ENCODE data around the gene ARHGAP25. TPM values are rescaled to one million over a fixed set of nuclear protein-coding genes. Genes with fewer than 3 reads are reported as not detected.
"Not testable (repeated sequence)": the region's sequence is repeated elsewhere in the genome, so short reads cannot be mapped to it uniquely, and the experiment has no call there.

ARHGAP25 gene
- total and polyA plus RNA-seq, 4 donors = 3.5 to 7.0 (median 5.3) TPM

- 84% methylated on average over 4 of the region's 4 CpGs for WGBS
- Histone ChIP-seq H3K27ac (ENCODE audit: low read depth in 1 of 2, low read length in 2 of 2) (no peak overlapping the region), H3K36me3 (ENCODE audit: control insufficient read depth in 4 of 4, insufficient read depth in 3 of 4, low read depth in 1 of 4, low read length in 3 of 4) (no peaks in the 10 kb centered on the region), H3K9me3 (ENCODE audit: control insufficient read depth in 4 of 4, low read length in 3 of 4) (no peaks in the 10 kb centered on the region), H3K27me3 (ENCODE audit: control insufficient read depth in 4 of 4, insufficient read depth in 4 of 4, low read length in 3 of 4) (no peaks in the 10 kb centered on the region), H3K4me1 (ENCODE audit: control insufficient read depth in 4 of 4, insufficient read depth in 4 of 4, low read length in 3 of 4) (no peaks in the 10 kb centered on the region), H3K9ac (ENCODE audit: low read depth in 1 of 2, low read length in 2 of 2) (no peak overlapping the region), H3K4me3 (ENCODE audit: low read depth in 1 of 3, low read length in 3 of 3) (no peak overlapping the region)
- TF ChIP-seq FOXA2 (IDR thresholded peaks at IDR 0.05) (no peak), ZBTB33 (IDR thresholded peaks at IDR 0.05) (no peak), RAD21 (IDR thresholded peaks at IDR 0.05) (no peak), YY1 (IDR thresholded peaks at IDR 0.05) (no peak)
- no peak for DNase-seq (ENCODE audit: low spot score)
Measured at GRCh38 chr2:68800027-68800401, 65.4 kb downstream of the ARHGAP25 start.

- DNase-seq (ENCODE audit: low spot score) = no peak
- Histone ChIP-seq H3K4me1 (ENCODE audit: control insufficient read depth in 4 of 4, insufficient read depth in 4 of 4, low read length in 3 of 4) (no peaks in the 10 kb centered on the region), H3K9ac (ENCODE audit: low read depth in 1 of 2, low read length in 2 of 2) (no peak overlapping the region), H3K9me3 (ENCODE audit: control insufficient read depth in 4 of 4, low read length in 3 of 4) (no peaks in the 10 kb centered on the region), H3K36me3 (ENCODE audit: control insufficient read depth in 4 of 4, insufficient read depth in 3 of 4, low read depth in 1 of 4, low read length in 3 of 4) (no peaks in the 10 kb centered on the region), H3K27ac (ENCODE audit: low read depth in 1 of 2, low read length in 2 of 2) (no peak overlapping the region), H3K27me3 (ENCODE audit: control insufficient read depth in 4 of 4, insufficient read depth in 4 of 4, low read length in 3 of 4) (no peaks in the 10 kb centered on the region), H3K4me3 (ENCODE audit: low read depth in 1 of 3, low read length in 3 of 3) (no peak overlapping the region)
- WGBS = 92% methylated on average over 2 of the region's 2 CpGs
- TF ChIP-seq, protein P1, sequence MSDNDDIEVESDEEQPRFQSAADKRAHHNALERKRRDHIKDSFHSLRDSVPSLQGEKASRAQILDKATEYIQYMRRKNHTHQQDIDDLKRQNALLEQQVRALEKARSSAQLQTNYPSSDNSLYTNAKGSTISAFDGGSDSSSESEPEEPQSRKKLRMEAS (IDR thresholded peaks at IDR 0.05) = no peak
- TF ChIP-seq ATF3 (IDR thresholded peaks at IDR 0.05) = no peak
- TF ChIP-seq, protein P2, sequence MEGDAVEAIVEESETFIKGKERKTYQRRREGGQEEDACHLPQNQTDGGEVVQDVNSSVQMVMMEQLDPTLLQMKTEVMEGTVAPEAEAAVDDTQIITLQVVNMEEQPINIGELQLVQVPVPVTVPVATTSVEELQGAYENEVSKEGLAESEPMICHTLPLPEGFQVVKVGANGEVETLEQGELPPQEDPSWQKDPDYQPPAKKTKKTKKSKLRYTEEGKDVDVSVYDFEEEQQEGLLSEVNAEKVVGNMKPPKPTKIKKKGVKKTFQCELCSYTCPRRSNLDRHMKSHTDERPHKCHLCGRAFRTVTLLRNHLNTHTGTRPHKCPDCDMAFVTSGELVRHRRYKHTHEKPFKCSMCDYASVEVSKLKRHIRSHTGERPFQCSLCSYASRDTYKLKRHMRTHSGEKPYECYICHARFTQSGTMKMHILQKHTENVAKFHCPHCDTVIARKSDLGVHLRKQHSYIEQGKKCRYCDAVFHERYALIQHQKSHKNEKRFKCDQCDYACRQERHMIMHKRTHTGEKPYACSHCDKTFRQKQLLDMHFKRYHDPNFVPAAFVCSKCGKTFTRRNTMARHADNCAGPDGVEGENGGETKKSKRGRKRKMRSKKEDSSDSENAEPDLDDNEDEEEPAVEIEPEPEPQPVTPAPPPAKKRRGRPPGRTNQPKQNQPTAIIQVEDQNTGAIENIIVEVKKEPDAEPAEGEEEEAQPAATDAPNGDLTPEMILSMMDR (IDR thresholded peaks at IDR 0.05; ENCODE audit: low read depth, low read length, missing input control) = no peak
- TF ChIP-seq TAF1 (conservative IDR thresholded peaks at IDR 0.05) = no peak
- TF ChIP-seq, protein P3, sequence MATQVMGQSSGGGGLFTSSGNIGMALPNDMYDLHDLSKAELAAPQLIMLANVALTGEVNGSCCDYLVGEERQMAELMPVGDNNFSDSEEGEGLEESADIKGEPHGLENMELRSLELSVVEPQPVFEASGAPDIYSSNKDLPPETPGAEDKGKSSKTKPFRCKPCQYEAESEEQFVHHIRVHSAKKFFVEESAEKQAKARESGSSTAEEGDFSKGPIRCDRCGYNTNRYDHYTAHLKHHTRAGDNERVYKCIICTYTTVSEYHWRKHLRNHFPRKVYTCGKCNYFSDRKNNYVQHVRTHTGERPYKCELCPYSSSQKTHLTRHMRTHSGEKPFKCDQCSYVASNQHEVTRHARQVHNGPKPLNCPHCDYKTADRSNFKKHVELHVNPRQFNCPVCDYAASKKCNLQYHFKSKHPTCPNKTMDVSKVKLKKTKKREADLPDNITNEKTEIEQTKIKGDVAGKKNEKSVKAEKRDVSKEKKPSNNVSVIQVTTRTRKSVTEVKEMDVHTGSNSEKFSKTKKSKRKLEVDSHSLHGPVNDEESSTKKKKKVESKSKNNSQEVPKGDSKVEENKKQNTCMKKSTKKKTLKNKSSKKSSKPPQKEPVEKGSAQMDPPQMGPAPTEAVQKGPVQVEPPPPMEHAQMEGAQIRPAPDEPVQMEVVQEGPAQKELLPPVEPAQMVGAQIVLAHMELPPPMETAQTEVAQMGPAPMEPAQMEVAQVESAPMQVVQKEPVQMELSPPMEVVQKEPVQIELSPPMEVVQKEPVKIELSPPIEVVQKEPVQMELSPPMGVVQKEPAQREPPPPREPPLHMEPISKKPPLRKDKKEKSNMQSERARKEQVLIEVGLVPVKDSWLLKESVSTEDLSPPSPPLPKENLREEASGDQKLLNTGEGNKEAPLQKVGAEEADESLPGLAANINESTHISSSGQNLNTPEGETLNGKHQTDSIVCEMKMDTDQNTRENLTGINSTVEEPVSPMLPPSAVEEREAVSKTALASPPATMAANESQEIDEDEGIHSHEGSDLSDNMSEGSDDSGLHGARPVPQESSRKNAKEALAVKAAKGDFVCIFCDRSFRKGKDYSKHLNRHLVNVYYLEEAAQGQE (IDR thresholded peaks at IDR 0.05) = no peak
- no peak for TF ChIP-seq HNF4G (IDR thresholded peaks at IDR 0.05)
- no peak for TF ChIP-seq RAD21 (IDR thresholded peaks at IDR 0.05)
- no peak for TF ChIP-seq FOXA1 (IDR thresholded peaks at IDR 0.05)
Measured at GRCh38 chr2:68800517-68800916, 65.9 kb downstream of the ARHGAP25 start.

DNA sequence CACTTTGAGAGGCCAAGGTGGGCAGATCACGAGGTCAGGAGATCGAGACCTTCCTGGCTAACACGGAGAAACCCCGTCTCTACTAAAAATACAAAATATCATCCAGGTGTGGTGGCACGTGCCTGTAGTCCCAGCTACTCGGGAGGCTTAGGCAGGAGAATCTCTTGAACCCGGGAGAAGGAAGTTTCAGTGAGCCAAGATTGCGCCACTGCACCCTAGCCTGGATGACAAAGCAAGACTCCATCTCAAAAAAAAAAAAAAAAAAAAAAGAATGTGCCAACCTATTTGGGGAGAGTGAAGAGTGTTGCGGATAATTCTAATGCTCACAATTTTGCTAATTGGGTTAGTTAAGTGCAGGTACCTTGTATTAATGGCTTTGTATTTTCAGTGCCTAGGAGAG, 67.5 kb downstream of the ARHGAP25 start:
- DNase-seq (ENCODE audit: low spot score); H3K4me1 ChIP-seq (ENCODE audit: control insufficient read depth in 4 of 4, insufficient read depth in 4 of 4, low read length in 3 of 4); H3K27me3 ChIP-seq (ENCODE audit: control insufficient read depth in 4 of 4, insufficient read depth in 4 of 4, low read length in 3 of 4); H3K4me3 ChIP-seq (ENCODE audit: low read depth in 1 of 3, low read length in 3 of 3); H3K9ac ChIP-seq (ENCODE audit: low read depth in 1 of 2, low read length in 2 of 2); H3K36me3 ChIP-seq (ENCODE audit: control insufficient read depth in 4 of 4, insufficient read depth in 3 of 4, low read depth in 1 of 4, low read length in 3 of 4); H3K27ac ChIP-seq (ENCODE audit: low read depth in 1 of 2, low read length in 2 of 2); H3K9me3 ChIP-seq (ENCODE audit: control insufficient read depth in 4 of 4, low read length in 3 of 4): not testable (repeated sequence)
- WGBS = 87% methylated on average over 8 of the region's 9 CpGs
